HG03575 (cell line): ENCODE data around the gene CRB1.
"Not testable (repeated sequence)": the region's sequence is repeated elsewhere in the genome, so short reads cannot be mapped to it uniquely, and the experiment has no call there.

ENCODE experiments used
- ATAC-seq: cut with Tn5 transposase; IDR thresholded peaks from one replicate; pipeline ENCODE4 v1.9.1; 2021; ENCODE audit not compliant: unreplicated experiment, insufficient number of reproducible peaks, low FRiP score; ENCODE audit errors: extremely low read depth

Gene CRB1

GRCh38 chr1:197472141-197472540, 204.1 kb downstream of the CRB1 start:
- no peak for ATAC-seq

GRCh38 chr1:197480446-197480845, 212.4 kb downstream of the CRB1 start:
- ATAC-seq, result no peak

- ATAC-seq, result no peak
These were observed 213.0 kb downstream of the CRB1 start for GRCh38 chr1:197481101-197481500.

- ATAC-seq, result no peak
These were observed 217.7 kb downstream of the CRB1 start for GRCh38 chr1:197485790-197486189.

GRCh38 chr1:197486946-197487345, 218.9 kb downstream of the CRB1 start:
- no peak for ATAC-seq

- ATAC-seq, result not testable (repeated sequence)
These were observed 223.5 kb downstream of the CRB1 start for GRCh38 chr1:197491505-197491904.

GRCh38 chr1:197496722-197497121, 228.7 kb downstream of the CRB1 start:
- ATAC-seq, result no peak

GRCh38 chr1:197510691-197511378, 242.8 kb downstream of the CRB1 start:
- no peak for ATAC-seq

GRCh38 chr1:197515421-197515820, 247.4 kb downstream of the CRB1 start:
- ATAC-seq, result no peak

- no peak for ATAC-seq
These were observed 251.8 kb downstream of the CRB1 start for GRCh38 chr1:197519741-197520334.

- ATAC-seq, result no peak
These were observed 253.2 kb downstream of the CRB1 start for GRCh38 chr1:197521118-197521739.

GRCh38 chr1:197526736-197527371, 258.8 kb downstream of the CRB1 start:
- no peak for ATAC-seq
